ENCODE data around the gene SYNE1.
"Not testable (repeated sequence)": the region's sequence is repeated elsewhere in the genome, so short reads cannot be mapped to it uniquely, and the experiment has no call there.

SYNE1 gene

GRCh38 chr6:152558798-152559197, 78.4 kb downstream of the SYNE1 start:
- not testable (repeated sequence) for DNase-seq

- no peak for DNase-seq
Measured at GRCh38 chr6:152557502-152557901, 79.7 kb downstream of the SYNE1 start.

- DNase-seq, result no peak
Measured at GRCh38 chr6:152554851-152555250, 82.3 kb downstream of the SYNE1 start.

- DNase-seq, result peak; percentile 44
Measured at GRCh38 chr6:152552616-152553209, 84.4 kb downstream of the SYNE1 start.

GRCh38 chr6:152543519-152543918, 93.6 kb downstream of the SYNE1 start:
- no peak for DNase-seq

GRCh38 chr6:152540381-152540780, 96.8 kb downstream of the SYNE1 start:
- DNase-seq, result no peak

GRCh38 chr6:152534541-152534940, 102.6 kb downstream of the SYNE1 start:
- DNase-seq, result no peak

- DNase-seq, result no peak
Measured at GRCh38 chr6:152532556-152533422, 104.4 kb downstream of the SYNE1 start.

GRCh38 chr6:152531659-152532058, 105.5 kb downstream of the SYNE1 start:
- no peak for DNase-seq

GRCh38 chr6:152529369-152529768, 107.8 kb downstream of the SYNE1 start:
- DNase-seq, result no peak

GRCh38 chr6:152514120-152514519, 123.0 kb downstream of the SYNE1 start:
- not testable (repeated sequence) for DNase-seq

- DNase-seq, result no peak
Measured at GRCh38 chr6:152509916-152510315, 127.2 kb downstream of the SYNE1 start.

- no peak for DNase-seq
Measured at GRCh38 chr6:152508477-152508876, 128.7 kb downstream of the SYNE1 start.

- DNase-seq, result no peak
Measured at GRCh38 chr6:152503546-152503945, 133.6 kb downstream of the SYNE1 start.

- DNase-seq, result no peak
Measured at GRCh38 chr6:152502421-152503188, 134.6 kb downstream of the SYNE1 start.

GRCh38 chr6:152499931-152500330, 137.2 kb downstream of the SYNE1 start:
- no peak for DNase-seq

- DNase-seq, result no peak
Measured at GRCh38 chr6:152496731-152497130, 140.4 kb downstream of the SYNE1 start.

- DNase-seq, result not testable (repeated sequence)
Measured at GRCh38 chr6:152495456-152495855, 141.7 kb downstream of the SYNE1 start.

GRCh38 chr6:152492281-152492680, 144.9 kb downstream of the SYNE1 start:
- not testable (repeated sequence) for DNase-seq

- DNase-seq, result not testable (repeated sequence)
Measured at GRCh38 chr6:152491501-152491900, 145.7 kb downstream of the SYNE1 start.

GRCh38 chr6:152490971-152491378, 146.2 kb downstream of the SYNE1 start:
- DNase-seq, result not testable (repeated sequence)

GRCh38 chr6:152484806-152485205, 152.4 kb downstream of the SYNE1 start:
- no peak for DNase-seq

- DNase-seq, result no peak
Measured at GRCh38 chr6:152482289-152482688, 154.9 kb downstream of the SYNE1 start.
